A549 (cell line): ENCODE measurements around the gene PITPNC1. TPM values are rescaled to one million over a fixed set of nuclear protein-coding genes. Genes with fewer than 3 reads are reported as not detected.

Source experiments
- ATAC-seq, 2 experiments: fragments of 200-7000 bp in 1 of 2; fragments of >200 bp in 1 of 2; cut with Nextera tagmentation in 1 of 2; cut with Tn5 transposase in 1 of 2; 3 replicates each; pipeline versions ENCODE4 v1.8.0 to v1.9.1; 2018 to 2020; ENCODE audit warnings: mild to moderate bottlenecking in 1 of 2, moderate library complexity in 1 of 2
- CTCF ChIA-PET: fragments of 300-600 bp; sonication (Branson Sonifier 250); formaldehyde crosslinking; extraction: SDS; loops from one replicate; lab custom pipeline; 2021; ENCODE audit warnings: antibody characterized with exemption, inconsistent platforms; lab: Yijun Ruan, JAX
- POLR2A ChIA-PET: fragments of 350-600 bp; formaldehyde crosslinking; extraction: SDS; loops from one replicate; lab custom pipeline; 2021; ENCODE audit warnings: antibody characterized with exemption, inconsistent platforms; lab: Yijun Ruan, JAX
- DNase-seq, 2 experiments: peaks; one replicate each; pipeline versions ENCODE4 v3.0.0 to v3.0.0-alpha.2; 2011 to 2016; ENCODE audit warnings: low read depth in 1 of 2, low spot score in 1 of 2
- FAIRE-seq: peaks from 2 replicates; lab custom pipeline; 2011; peaks lifted over from hg19 to GRCh38; lab: Jason Lieb, UNC
- H3K27ac ChIP-seq, 2 experiments: fragments of >200 bp; sonication (Bioruptor Twin); formaldehyde crosslinking; 3 replicates each; pipeline ENCODE4 v1.5.1; 2016 to 2017
- H3K4me1 ChIP-seq: fragments of >200 bp; sonication (Bioruptor Twin); formaldehyde crosslinking; 3 replicates; pipeline ENCODE4 v1.6.1; 2016
- H3K4me2 ChIP-seq: fragments of >200 bp; sonication (Bioruptor Twin); formaldehyde crosslinking; 3 replicates; pipeline ENCODE4 v1.6.1; 2016
- H3K4me3 ChIP-seq: fragments of >200 bp; sonication (Bioruptor Twin); formaldehyde crosslinking; 3 replicates; pipeline ENCODE4 v1.5.1; 2016
- H3K9me3 ChIP-seq: fragments of >200 bp; sonication (Bioruptor Twin); formaldehyde crosslinking; 3 replicates; pipeline ENCODE4 v1.6.1; 2016
- BHLHE40 ChIP-seq: IDR thresholded peaks from 2 replicates; pipeline ENCODE4 v1.6.1; 2012; ENCODE audit warnings: low read depth, low read length, inconsistent platforms
- CBX2 ChIP-seq: fragments of 200-600 bp; sonication (generic); IDR thresholded peaks from 2 replicates; pipeline ENCODE4 v1.6.1; 2016; ENCODE audit warnings: low read depth, mild to moderate bottlenecking, borderline replicate concordance
- CEBPB ChIP-seq, 2 experiments: fragments of >200 bp in 1 of 2; sonication (Bioruptor Twin) in 1 of 2; formaldehyde crosslinking in 1 of 2; IDR thresholded peaks; 2 replicates each; pipeline ENCODE4 v1.6.1; 2012 to 2016
- CTCF ChIP-seq: fragments of >200 bp; sonication (Bioruptor Twin); formaldehyde crosslinking; IDR thresholded peaks from 3 replicates; pipeline ENCODE4 v1.5.1; 2016
- E2F6 ChIP-seq: IDR thresholded peaks from 2 replicates; pipeline ENCODE4 v1.6.1; 2012; ENCODE audit warnings: low read depth, borderline replicate concordance
- EHF ChIP-seq: fragments of 250-450 bp; sonication (Bioruptor Pico); IDR thresholded peaks from 2 replicates; pipeline ENCODE4 v1.5.0; 2020; ENCODE audit warnings: mild to moderate bottlenecking
- EHMT2 ChIP-seq: fragments of 200-600 bp; sonication (generic); IDR thresholded peaks from 2 replicates; pipeline ENCODE4 v1.6.1; 2016; ENCODE audit warnings: antibody characterized with exemption, low read depth, mild to moderate bottlenecking, moderate library complexity
- ESRRA ChIP-seq: fragments of 150-350 bp; IDR thresholded peaks from 2 replicates; pipeline ENCODE4 v1.6.1; 2014; ENCODE audit warnings: mild to moderate bottlenecking, low read length, borderline replicate concordance
- FOSB ChIP-seq: fragments of 250-450 bp; sonication (Bioruptor Pico); IDR thresholded peaks from 2 replicates; pipeline ENCODE4 v1.5.0; 2020; ENCODE audit warnings: mild to moderate bottlenecking, moderate library complexity
- HDAC2 ChIP-seq: fragments of 200-600 bp; sonication (generic); IDR thresholded peaks from 2 replicates; pipeline ENCODE4 v1.6.1; 2016
- HMGXB4 ChIP-seq: fragments of 250-450 bp; sonication (Bioruptor Pico); IDR thresholded peaks from 2 replicates; pipeline ENCODE4 v1.5.0; 2021; ENCODE audit warnings: mild to moderate bottlenecking, moderate library complexity, borderline replicate concordance
- JUN ChIP-seq, 2 experiments: fragments of >200 bp; sonication (Bioruptor Twin); formaldehyde crosslinking; IDR thresholded peaks; 2 replicates in 1 of 2; 3 replicates in 1 of 2; pipeline ENCODE4 v1.6.1; 2016 to 2017
- KDM5A ChIP-seq: fragments of 200-600 bp; sonication (generic); IDR thresholded peaks from 2 replicates; pipeline ENCODE4 v1.6.1; 2016; ENCODE audit warnings: antibody characterized with exemption, mild to moderate bottlenecking
- MYC ChIP-seq: IDR thresholded peaks from 2 replicates; pipeline ENCODE4 v1.6.1; 2012; ENCODE audit warnings: mild to moderate bottlenecking, inconsistent platforms, low read length, improper control_type of control experiment, borderline replicate concordance
- NFE2L2 ChIP-seq: fragments of 150-350 bp; conservative IDR thresholded peaks from 2 replicates; pipeline ENCODE4 v1.6.1; 2014; ENCODE audit warnings: low read length
- PBX3 ChIP-seq: IDR thresholded peaks from 2 replicates; pipeline ENCODE4 v1.6.1; 2012
- POLR2A ChIP-seq: IDR thresholded peaks from 2 replicates; pipeline ENCODE4 v1.6.1; 2012; ENCODE audit warnings: mild to moderate bottlenecking, low read length
- RAD21 ChIP-seq, 2 experiments: fragments of >200 bp in 1 of 2; sonication (Bioruptor Twin) in 1 of 2; formaldehyde crosslinking in 1 of 2; IDR thresholded peaks in 1 of 2; conservative IDR thresholded peaks in 1 of 2; 2 replicates in 1 of 2; 3 replicates in 1 of 2; pipeline ENCODE4 v1.6.1; 2012 to 2018; ENCODE audit warnings: inconsistent platforms in 1 of 2
- REST ChIP-seq: fragments of 200-600 bp; sonication (generic); IDR thresholded peaks from 2 replicates; pipeline ENCODE4 v1.6.1; 2016; ENCODE audit warnings: antibody characterized with exemption, mild to moderate bottlenecking, moderate library complexity
- RFX5 ChIP-seq: fragments of 450-650 bp; IDR thresholded peaks from 2 replicates; pipeline ENCODE4 v1.7.1; 2014; ENCODE audit warnings: antibody characterized with exemption, mild to moderate bottlenecking, moderate library complexity
- SMC3 ChIP-seq: fragments of >200 bp; sonication (Bioruptor Twin); formaldehyde crosslinking; IDR thresholded peaks from 3 replicates; pipeline ENCODE4 v1.6.1; 2018; ENCODE audit warnings: inconsistent platforms
- SREBF2 ChIP-seq: fragments of 450-650 bp; IDR thresholded peaks from 2 replicates; pipeline ENCODE4 v1.6.1; 2014; ENCODE audit warnings: mild to moderate bottlenecking, moderate library complexity
- TP53 ChIP-seq: fragments of 250-450 bp; sonication (Bioruptor Pico); IDR thresholded peaks from 2 replicates; pipeline ENCODE4 v1.5.0; 2021; ENCODE audit warnings: mild to moderate bottlenecking, moderate library complexity
- USF2 ChIP-seq: fragments of 450-650 bp; IDR thresholded peaks from 2 replicates; pipeline ENCODE4 v1.6.1; 2014; ENCODE audit warnings: antibody characterized with exemption
- ZC3H11A ChIP-seq: fragments of 450-650 bp; IDR thresholded peaks from 2 replicates; pipeline ENCODE4 v1.6.1; 2014; ENCODE audit warnings: antibody characterized with exemption, mild to moderate bottlenecking
- ZNF302 ChIP-seq: fragments of 250-450 bp; sonication (Bioruptor Pico); IDR thresholded peaks from 2 replicates; pipeline ENCODE4 v1.9.0; 2021; ENCODE audit warnings: inconsistent platforms, mild to moderate bottlenecking, moderate library complexity
- WGBS: methylation state at CpG from one replicate; pipeline ENCODE4 v1.1.6; 2017; ENCODE audit errors: missing lambda C conversion rate; 5-methylcytosine and 5-hydroxymethylcytosine counted together
- polyA plus RNA-seq, 4 experiments: library from polyadenylated mRNA; depleted of rRNA in 3 of 4; stranded (reverse); fragments of >200 nt; fragmentation: RNase III in 1 of 4; extraction: RNeasy Plus Mini Kit Qiagen cat#74134 plus additional on column Dnase treatment in 1 of 4; gene quantifications; 2 replicates in 3 of 4; 3 replicates in 1 of 4; pipeline ENCODE4 v1.2.3, GENCODE V29; 2011 to 2017

Gene PITPNC1
- polyA plus RNA-seq, 2 of the 4 experiments (the other 2 are of a cell fraction) = 3.7 to 11.2 TPM

GRCh38 chr17:67546578-67547527, 169.8 kb downstream of the PITPNC1 start:
- Histone ChIP-seq H3K4me2 (no peak overlapping the region), H3K9me3 (no peaks in the 10 kb centered on the region), H3K4me3 (no peak overlapping the region), H3K27ac (no peak overlapping the region), H3K4me1 (0 out of 3 replicates have a peak, but pooled peaks cover 3% of the 10 kb centered on the region)
- TF ChIP-seq PBX3 = no peak
- TF ChIP-seq CBX2 = no peak
- no peak for TF ChIP-seq BHLHE40
- no peak for TF ChIP-seq JUN (IDR thresholded peaks at IDR 0.05)
- TF ChIP-seq CEBPB (IDR thresholded peaks at IDR 0.05) = no peak
- no peak for TF ChIP-seq POLR2A
- TF ChIP-seq HDAC2 = no peak
- no peak for TF ChIP-seq KDM5A
- no peak for TF ChIP-seq ZNF302 (CRISPR knock-in tag)
- no peak for TF ChIP-seq FOSB (CRISPR knock-in tag)
- no peak for TF ChIP-seq TP53
- no peak for TF ChIP-seq RFX5
- no peak for TF ChIP-seq HMGXB4 (CRISPR knock-in tag)
- TF ChIP-seq RAD21 (conservative IDR thresholded peaks at IDR 0.05 in 1 of 2, IDR thresholded peaks at IDR 0.05 in 1 of 2) = no peak
- no peak for TF ChIP-seq MYC
- FAIRE-seq = no peak
- WGBS = 69% methylated on average over 11 of the region's 11 CpGs
- CTCF ChIA-PET = interaction anchor here (1.2 to 2.3 kb wide), 2 partner anchors 9 to 172 kb away, joined by 3 to 7 read pairs; no protein-coding TSS in a partner anchor
- peak; percentile 22 to 37; a peak in 2 of 6 replicates for ATAC-seq
- POLR2A ChIA-PET = no interaction called here
- DNase-seq = peak in 1 of 2 experiments; percentile 21

- Histone ChIP-seq H3K27ac (no peak overlapping the region), H3K4me2 (no peak overlapping the region), H3K4me3 (no peak overlapping the region), H3K4me1 (0 out of 3 replicates have a peak, but pooled peaks cover 3% of the 10 kb centered on the region), H3K9me3 (no peaks in the 10 kb centered on the region)
- ChIA-PET POLR2A (no interaction called here), CTCF (interaction anchor here (0.8 to 2.3 kb wide), 5 partner anchors 11 to 174 kb away, joined by 3 to 8 read pairs (median 3); no protein-coding TSS in a partner anchor)
- no peak for FAIRE-seq
- no peak for DNase-seq
- no peak for ATAC-seq
- WGBS = 57% methylated on average over 3 of the region's 3 CpGs
- TF ChIP-seq REST = no peak
- TF ChIP-seq EHF = no peak
- no peak for TF ChIP-seq USF2
- TF ChIP-seq NFE2L2 = no peak
- no peak for TF ChIP-seq ZC3H11A
- TF ChIP-seq EHMT2 = no peak
- TF ChIP-seq CEBPB (IDR thresholded peaks at IDR 0.05) = no peak
- no peak for TF ChIP-seq CTCF
- no peak for TF ChIP-seq SREBF2
- TF ChIP-seq RAD21 (conservative IDR thresholded peaks at IDR 0.05 in 1 of 2, IDR thresholded peaks at IDR 0.05 in 1 of 2) = no peak
- TF ChIP-seq ESRRA = no peak
- TF ChIP-seq E2F6 = no peak
- TF ChIP-seq BHLHE40 = no peak
- TF ChIP-seq SMC3 = no peak
- no peak for TF ChIP-seq HDAC2
These were observed 171.6 kb downstream of the PITPNC1 start for GRCh38 chr17:67548693-67549092.
